C1 segment of cervical spinal cord (tissue), 14 donors: Measurements from ENCODE around the gene CCDC172.
A peak's percentile ranks its signal among the peaks of the same experiment; 100 is the strongest.

Experiments used
- DNase-seq, 14 donors: peaks; one replicate each; lab custom pipeline; 2025; lab: John Stamatoyannopoulos, UW

The CCDC172 gene

GRCh38 chr10:116324227-116324950, at the start of gene CCDC172:
TSS of gene CCDC172 (plus strand) at chr10:116324448. CDS start at chr10:116325012, 564 bp downstream.
- DNase-seq, result no peak

GRCh38 chr10:116276981-116277380, 47.3 kb upstream of the CCDC172 start:
- DNase-seq, result no peak

- DNase-seq, result no peak
Observed at GRCh38 chr10:116278846-116279245, 45.4 kb upstream of the CCDC172 start.

- no peak for DNase-seq
Observed at GRCh38 chr10:116281775-116282174, 42.5 kb upstream of the CCDC172 start.

GRCh38 chr10:116286626-116287200, 37.5 kb upstream of the CCDC172 start:
- DNase-seq, result no peak

- DNase-seq, result peak in 2 of 14 donors; percentile 2 to 18
Observed at GRCh38 chr10:116287906-116288501, 36.2 kb upstream of the CCDC172 start.

GRCh38 chr10:116289652-116290051, 34.6 kb upstream of the CCDC172 start:
- no peak for DNase-seq

GRCh38 chr10:116292493-116292892, 31.8 kb upstream of the CCDC172 start:
- no peak for DNase-seq

GRCh38 chr10:116296291-116296721, 27.9 kb upstream of the CCDC172 start:
- no peak for DNase-seq

- DNase-seq, result no peak
Observed at GRCh38 chr10:116298586-116298985, 25.7 kb upstream of the CCDC172 start.

- no peak for DNase-seq
Observed at GRCh38 chr10:116300542-116300941, 23.7 kb upstream of the CCDC172 start.

- no peak for DNase-seq
Observed at GRCh38 chr10:116304923-116305322, 19.3 kb upstream of the CCDC172 start.

- DNase-seq, result no peak
Observed at GRCh38 chr10:116306847-116307246, 17.4 kb upstream of the CCDC172 start.

GRCh38 chr10:116307455-116307854, 16.8 kb upstream of the CCDC172 start:
- DNase-seq, result no peak

- no peak for DNase-seq
Observed at GRCh38 chr10:116311016-116311415, 13.2 kb upstream of the CCDC172 start.

- DNase-seq, result no peak
Observed at GRCh38 chr10:116311706-116312490, 12.3 kb upstream of the CCDC172 start.

- DNase-seq, result no peak
Observed at GRCh38 chr10:116312548-116312947, 11.7 kb upstream of the CCDC172 start.

GRCh38 chr10:116316503-116316902, 7.7 kb upstream of the CCDC172 start:
- no peak for DNase-seq

GRCh38 chr10:116324951-116325635, 845 bp downstream of the CCDC172 start:
- DNase-seq, result no peak

GRCh38 chr10:116325987-116326386, 1.7 kb downstream of the CCDC172 start:
- DNase-seq, result no peak

GRCh38 chr10:116329153-116329552, 4.9 kb downstream of the CCDC172 start:
- DNase-seq, result no peak

GRCh38 chr10:116331815-116332214, 7.6 kb downstream of the CCDC172 start:
- DNase-seq, result no peak
